ENCODE measurements around the gene SLC38A10.

The SLC38A10 gene

GRCh38 chr17:81241648-81242420 is 53.3 kb downstream of the SLC38A10 start:
- DNase-seq (ENCODE audit: low spot score): peak; percentile 77

GRCh38 chr17:81241203-81241602 is 53.9 kb downstream of the SLC38A10 start:
- DNase-seq (ENCODE audit: low spot score): no peak

DNA sequence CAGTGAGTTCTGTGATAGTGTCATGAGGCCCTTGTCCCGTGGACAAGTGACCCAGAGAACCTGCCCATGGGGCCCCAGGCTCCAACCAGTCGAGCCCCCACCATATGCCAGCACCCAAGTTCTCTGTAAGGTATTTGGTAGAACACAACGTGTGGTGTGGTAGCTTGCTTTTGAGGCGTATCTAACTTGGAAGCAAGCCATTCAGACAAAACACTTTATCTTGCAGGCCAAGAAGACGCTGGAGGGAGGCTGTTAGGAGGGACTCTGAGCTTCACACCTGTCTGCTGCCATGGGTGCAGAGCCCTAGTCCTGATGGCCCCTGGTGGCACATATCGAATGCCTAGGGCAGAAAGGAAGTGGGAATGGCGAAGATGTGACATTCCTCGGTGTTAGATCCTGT is 54.3 kb downstream of the SLC38A10 start:
- no peak for DNase-seq (ENCODE audit: low spot score)

DNA sequence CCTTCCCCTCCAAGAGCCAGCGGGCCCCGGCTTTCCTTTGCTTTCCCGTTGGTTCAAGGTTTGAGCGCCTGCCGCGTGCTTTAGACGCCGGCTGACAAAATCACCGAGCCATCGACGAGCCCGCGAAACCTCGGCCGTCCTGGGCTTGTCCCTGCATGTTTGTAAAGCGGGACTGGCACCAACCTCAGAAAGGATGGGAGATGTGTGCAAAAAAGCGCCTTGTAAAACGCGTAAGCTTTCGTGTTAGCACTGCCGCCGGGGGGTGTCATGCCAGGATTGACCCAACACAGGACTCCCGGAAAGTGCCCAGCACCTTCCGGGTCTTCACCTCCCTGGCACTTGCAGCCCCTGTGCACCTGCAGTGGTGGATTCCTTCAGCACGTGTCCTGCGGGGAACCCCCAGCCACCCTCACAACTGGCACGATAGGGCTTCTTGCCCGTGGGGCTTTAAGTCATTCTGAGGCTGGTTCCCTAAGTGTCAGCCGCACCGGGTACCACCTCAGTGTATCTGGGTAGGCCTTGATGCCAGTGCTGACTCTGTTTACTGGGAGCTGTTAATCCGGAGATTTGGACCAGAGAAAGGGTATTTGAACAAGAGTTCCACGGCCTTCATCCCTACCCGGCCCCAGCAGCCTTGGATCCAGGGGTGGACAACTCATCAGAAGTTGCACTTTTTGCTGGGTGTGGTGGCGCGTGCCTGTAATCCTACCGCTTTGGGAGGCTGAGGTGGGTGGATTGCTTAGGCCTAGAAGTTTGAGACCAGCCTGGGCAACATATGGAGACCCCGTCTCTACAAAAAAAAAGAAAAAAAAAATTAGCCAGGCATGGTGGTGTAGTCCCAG is 55.2 kb downstream of the SLC38A10 start:
- peak; percentile 64 for DNase-seq (ENCODE audit: low spot score)

DNA sequence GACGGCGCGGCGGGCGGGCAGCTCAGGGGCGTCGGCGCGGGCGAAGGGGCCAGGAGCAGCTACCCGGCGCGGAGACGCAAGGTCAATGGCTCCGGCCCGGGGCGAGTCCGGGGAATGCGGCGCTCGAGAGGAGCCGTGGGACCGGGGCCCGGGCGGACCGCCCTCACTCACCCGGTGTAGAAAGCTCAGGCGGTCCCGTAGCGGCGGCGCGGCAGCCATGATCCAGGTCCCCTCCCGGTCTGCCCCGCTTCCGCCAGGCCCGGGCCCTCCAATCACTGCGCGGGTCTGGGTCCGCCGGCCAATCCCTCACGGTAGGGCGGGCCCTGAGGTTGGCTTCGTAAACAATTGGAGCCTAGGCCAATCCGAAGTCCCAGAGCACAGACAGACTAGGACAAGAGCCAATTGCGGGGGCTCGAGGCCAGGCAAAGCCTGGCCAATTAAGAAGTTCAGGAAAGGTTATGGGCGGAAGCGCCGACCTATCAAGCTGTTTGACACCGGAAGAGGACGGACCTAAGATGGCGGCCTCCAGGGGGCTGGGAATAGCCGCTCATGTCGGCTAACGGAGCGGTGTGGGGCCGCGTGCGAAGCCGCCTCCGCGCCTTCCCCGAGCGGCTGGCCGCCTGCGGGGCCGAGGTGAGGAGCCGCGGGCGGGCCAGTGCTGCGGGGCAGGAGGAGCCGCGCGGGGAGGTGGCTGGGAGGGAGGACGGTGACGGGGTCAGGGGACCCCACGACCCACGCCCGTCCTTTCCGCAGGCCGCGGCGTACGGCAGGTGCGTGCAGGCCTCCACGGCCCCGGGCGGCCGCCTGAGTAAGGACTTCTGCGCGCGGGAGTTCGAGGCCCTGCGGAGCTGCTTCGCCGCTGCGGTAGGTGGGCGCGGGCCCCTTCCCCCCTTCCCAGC is 56.0 kb downstream of the SLC38A10 start, which contains the start of the genes NDUFAF8 and TEPSIN:
TSS of gene NDUFAF8 (plus strand) at position 504 of the 899 bp plus-strand sequence. CDS start at position 550, 46 bp downstream.
TSS of gene TEPSIN (minus strand) at position 241 of the 899 bp plus-strand sequence. CDS start at position 219, 22 bp downstream.
- DNase-seq (ENCODE audit: low spot score): peak; percentile 100

GRCh38 chr17:81238490-81238814 is 56.7 kb downstream of the SLC38A10 start:
- DNase-seq (ENCODE audit: low spot score): no peak

GRCh38 chr17:81237591-81238489 is 57.3 kb downstream of the SLC38A10 start:
- no peak for DNase-seq (ENCODE audit: low spot score)

DNA sequence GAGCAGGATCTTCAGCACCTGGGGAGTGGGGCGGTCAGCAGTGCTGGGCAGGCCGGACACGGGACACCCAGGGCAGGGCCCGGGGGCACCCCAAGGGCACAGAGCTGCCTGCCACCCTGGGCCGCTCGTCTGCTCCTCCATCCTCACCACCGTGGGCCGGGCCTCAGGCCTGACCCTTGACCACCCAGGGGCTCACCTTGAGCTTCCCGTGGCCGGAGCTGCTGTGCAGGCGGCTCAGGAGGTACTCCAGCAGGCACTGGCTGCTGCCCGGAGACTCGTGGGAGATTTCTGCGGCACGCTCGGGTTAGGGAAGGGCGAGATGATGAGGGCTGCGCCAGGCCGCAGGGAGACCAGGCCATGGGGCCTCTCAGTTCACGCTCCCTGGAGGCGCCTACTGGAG is 58.3 kb downstream of the SLC38A10 start:
- DNase-seq (ENCODE audit: low spot score): no peak

DNA sequence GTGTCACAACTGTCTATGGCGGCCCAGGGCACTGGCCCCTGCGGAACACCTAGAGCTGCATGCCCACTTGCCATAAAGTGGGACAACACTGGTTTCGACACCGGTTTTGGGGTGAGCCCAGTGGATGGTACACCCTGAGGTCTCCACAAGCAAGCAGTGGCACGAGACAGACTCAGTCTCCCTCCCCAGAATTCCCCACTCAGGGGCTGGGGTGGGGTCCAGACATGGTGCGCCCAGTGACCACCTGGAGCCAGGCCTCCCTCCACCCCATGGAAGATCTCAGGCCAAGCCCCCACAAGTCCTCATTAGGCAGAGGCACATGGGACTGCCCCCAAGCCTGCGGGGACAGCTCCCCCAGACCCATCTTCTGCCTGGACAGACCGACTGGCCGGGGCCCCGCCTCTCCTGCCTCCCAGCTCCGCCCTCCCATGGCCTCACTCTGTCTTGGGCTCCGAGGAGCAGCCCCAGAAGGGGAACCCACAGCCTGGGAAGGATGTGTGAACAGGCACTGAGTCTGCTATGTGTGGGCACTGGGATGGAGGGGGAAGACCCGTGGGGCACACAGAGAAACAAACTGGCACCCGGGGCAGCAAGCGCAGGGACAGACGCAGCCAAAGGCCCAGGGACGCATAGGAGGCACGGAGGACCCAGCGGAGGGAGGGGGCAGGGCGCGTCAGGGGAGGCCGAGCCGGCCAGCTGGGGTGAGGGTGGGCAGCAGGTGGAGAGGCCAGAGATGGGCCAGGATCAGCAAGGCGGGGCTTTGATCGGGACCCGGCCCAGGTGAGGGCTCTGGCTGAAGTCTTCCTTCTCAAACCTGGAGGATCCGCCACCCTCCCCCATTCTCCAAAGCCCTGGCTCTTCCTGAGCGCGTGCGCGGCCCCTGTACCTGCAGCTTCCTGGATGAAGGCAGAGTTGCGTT is 59.0 kb downstream of the SLC38A10 start:
- no peak for DNase-seq (ENCODE audit: low spot score)

DNA sequence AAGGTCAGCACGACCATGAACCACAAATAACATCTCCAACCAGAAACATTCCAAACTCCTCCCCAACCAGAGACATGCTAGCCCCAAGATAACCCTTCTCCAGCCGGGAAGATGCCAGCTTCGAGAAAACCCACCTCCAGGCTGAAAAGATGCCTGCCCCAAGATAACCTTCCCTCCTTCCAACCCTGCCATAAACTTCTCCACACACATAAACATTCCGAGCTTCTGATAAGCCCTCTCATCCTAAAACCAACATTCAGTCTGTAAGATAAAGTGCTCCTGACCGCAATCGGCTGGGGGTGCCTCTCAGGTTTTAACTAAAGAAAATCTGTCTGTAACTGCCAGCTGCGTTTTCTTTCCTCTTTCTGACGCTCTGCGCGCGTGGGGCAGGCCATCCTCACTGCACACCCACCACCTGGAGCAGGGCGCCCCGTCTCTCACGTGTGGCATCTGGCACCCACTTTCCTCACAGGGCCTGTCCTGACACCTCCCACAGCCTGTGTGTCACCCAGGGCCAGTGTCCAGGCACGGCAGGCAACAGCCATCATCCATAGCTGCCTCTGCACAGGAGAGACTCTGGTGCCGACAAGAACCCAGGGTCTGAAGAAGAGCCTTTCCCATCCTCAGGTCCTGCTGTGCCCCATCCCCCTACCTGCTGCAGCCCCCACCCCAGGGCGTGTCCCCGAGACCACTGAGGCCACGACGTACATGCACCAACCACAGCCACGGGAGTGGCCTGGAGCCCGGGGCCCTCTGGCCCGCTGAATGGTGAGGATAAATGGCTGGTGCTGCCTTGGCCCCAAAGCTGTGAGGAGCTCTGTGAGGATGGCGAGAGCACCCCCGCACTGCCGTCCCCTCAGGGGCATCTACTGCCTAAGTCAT is 59.9 kb downstream of the SLC38A10 start:
- DNase-seq (ENCODE audit: low spot score): no peak

GRCh38 chr17:81234506-81234855 is 60.6 kb downstream of the SLC38A10 start:
- DNase-seq (ENCODE audit: low spot score): no peak

GRCh38 chr17:81233811-81234505 is 61.1 kb downstream of the SLC38A10 start:
- DNase-seq (ENCODE audit: low spot score): no peak

- DNase-seq (ENCODE audit: low spot score): no peak
These were observed 61.8 kb downstream of the SLC38A10 start for GRCh38 chr17:81233316-81233715.

- no peak for DNase-seq (ENCODE audit: low spot score)
These were observed 62.4 kb downstream of the SLC38A10 start for GRCh38 chr17:81232616-81233241.

GRCh38 chr17:81231766-81232581 is 63.1 kb downstream of the SLC38A10 start:
- DNase-seq (ENCODE audit: low spot score): no peak

GRCh38 chr17:81231121-81231645 is 63.9 kb downstream of the SLC38A10 start:
- DNase-seq (ENCODE audit: low spot score): no peak
